HepG2 (cell line): Measurements from ENCODE around the gene MED10. TPM values are rescaled to one million over a fixed set of nuclear protein-coding genes. Genes with fewer than 3 reads are reported as not detected.

Experiments used
- ATAC-seq: fragments of 200-7000 bp; cut with Tn5 transposase; 3 replicates; pipeline ENCODE4 v1.9.1; 2020; ENCODE audit warnings: mild to moderate bottlenecking, moderate library complexity
- BruUV-seq: library from RNA; stranded (reverse); fragments of 400-500 nt; replicated peaks from 2 replicates; lab custom pipeline; 2021; lab: Mats Ljungman, UMichigan
- CTCF ChIA-PET: fragments of 300-600 bp; formaldehyde crosslinking; extraction: SDS; loops from one replicate; lab custom pipeline; 2021; ENCODE audit warnings: low total read pairs, inconsistent platforms, low intra/inter-chr PET ratio; lab: Yijun Ruan, JAX
- POLR2A ChIA-PET: fragments of 350-600 bp; sonication (Branson Sonifier 250); formaldehyde crosslinking; loops from one replicate; lab custom pipeline; 2020; ENCODE audit warnings: antibody characterized with exemption, inconsistent platforms; lab: Yijun Ruan, JAX
- DNase-seq: peaks from one replicate; pipeline ENCODE4 v3.0.0-alpha.2; 2015; ENCODE audit warnings: low spot score
- FAIRE-seq: peaks from 3 replicates; lab custom pipeline; 2011; peaks lifted over from hg19 to GRCh38; lab: Jason Lieb, UNC
- H2AFZ ChIP-seq: one replicate; pipeline ENCODE4 v1.6.1; 2011; ENCODE audit warnings: low read length, inconsistent platforms
- H3K27ac ChIP-seq: fragments of 300-600 bp; 3 replicates; pipeline ENCODE4 v1.8.0; 2011; ENCODE audit warnings: mixed run types, mild to moderate bottlenecking, mixed read lengths, low read length, inconsistent platforms; ENCODE audit not compliant: insufficient read depth; ENCODE audit errors: extremely low read length
- H3K27me3 ChIP-seq, 2 experiments: fragments of 200-600 bp in 1 of 2; 2 replicates in 1 of 2; 3 replicates in 1 of 2; pipeline versions ENCODE4 v1.6.0 to v1.8.0; 2011; ENCODE audit warnings: low read length in 2 of 2, mild to moderate bottlenecking in 2 of 2, moderate library complexity in 2 of 2, inconsistent platforms in 1 of 2; ENCODE audit not compliant: insufficient read depth in 2 of 2, control insufficient read depth in 1 of 2
- H3K36me3 ChIP-seq, 2 experiments: fragments of 200-600 bp in 1 of 2; replicated peaks in 1 of 2; 2 replicates in 1 of 2; 3 replicates in 1 of 2; pipeline versions ENCODE4 v1.5.1 to v1.8.0; 2011; ENCODE audit warnings: low read length in 2 of 2, inconsistent platforms in 1 of 2; ENCODE audit not compliant: insufficient read depth in 2 of 2, control insufficient read depth in 1 of 2
- H3K4me1 ChIP-seq: 2 replicates; pipeline ENCODE4 v1.5.1; 2012; ENCODE audit warnings: low read length, inconsistent platforms; ENCODE audit not compliant: insufficient read depth
- H3K4me2 ChIP-seq: 2 replicates; pipeline ENCODE4 v1.6.0; 2011; ENCODE audit warnings: low read depth, low read length, inconsistent platforms
- H3K4me3 ChIP-seq, 3 experiments: fragments of 200-600 bp in 1 of 3; sonication (generic), shearing (Covaris generic) in 1 of 3; replicated peaks in 1 of 3; 2 replicates each; pipeline ENCODE4 v1.5.1; 2011 to 2016; ENCODE audit warnings: low read length in 3 of 3, inconsistent platforms in 2 of 3, low read depth in 2 of 3, mild to moderate bottlenecking in 2 of 3, control low read depth in 1 of 3, mixed read lengths in 1 of 3; ENCODE audit not compliant: insufficient read depth in 1 of 3
- H3K79me2 ChIP-seq: one replicate; pipeline ENCODE4 v1.6.1; 2011; ENCODE audit warnings: low read length, inconsistent platforms; ENCODE audit not compliant: insufficient read depth
- H3K9ac ChIP-seq: 2 replicates; pipeline ENCODE4 v1.6.0; 2011; ENCODE audit warnings: mild to moderate bottlenecking, low read depth, low read length, inconsistent platforms; ENCODE audit not compliant: insufficient read depth
- H3K9me3 ChIP-seq: 2 replicates; pipeline ENCODE4 v1.5.1; 2012; ENCODE audit warnings: mild to moderate bottlenecking, low read length
- H4K20me1 ChIP-seq: 2 replicates; pipeline ENCODE4 v1.6.0; 2011; ENCODE audit warnings: inconsistent platforms, mild to moderate bottlenecking, low read length, moderate library complexity; ENCODE audit not compliant: insufficient read depth
- MAFF ChIP-seq: IDR thresholded peaks from 2 replicates; pipeline ENCODE4 v1.6.1; 2011; ENCODE audit warnings: low read depth, low read length, improper control_type of control experiment
- MYNN ChIP-seq: sonication (generic); formaldehyde crosslinking; IDR thresholded peaks from 2 replicates; pipeline ENCODE4 v1.4.0; 2020; ENCODE audit warnings: mild to moderate bottlenecking, low read depth, missing genetic modification reagents
- SAFB2 ChIP-seq: sonication (generic); formaldehyde crosslinking; IDR thresholded peaks from 2 replicates; pipeline ENCODE4 v1.5.1; 2020; ENCODE audit warnings: missing genetic modification reagents, low read depth, mild to moderate bottlenecking, borderline replicate concordance
- ZNF549 ChIP-seq: sonication (generic); formaldehyde crosslinking; IDR thresholded peaks from 2 replicates; pipeline ENCODE4 v1.5.0; 2020; ENCODE audit warnings: missing genetic modification reagents
- ZNF567 ChIP-seq: sonication (generic); formaldehyde crosslinking; IDR thresholded peaks from 2 replicates; pipeline ENCODE4 v1.8.1; 2023; ENCODE audit warnings: mild to moderate bottlenecking, missing genetic modification reagents, borderline replicate concordance
- WGBS: methylation state at CpG from one replicate; pipeline ENCODE4 v1.1.6; 2017; ENCODE audit warnings: low lambda C conversion rate; 5-methylcytosine and 5-hydroxymethylcytosine counted together
- in situ Hi-C: cut with HindIII; loops from 2 replicates; pipeline ENCODE4 v1.10.0; 2017; ENCODE audit warnings: low pct_unique_long_range_greater_than_20kb; ENCODE audit not compliant: extremely low pct_ligation_motif_present
- intact Hi-C: fragments of 100-400 bp; cut with micrococcal nuclease; formaldehyde crosslinking; loops from one replicate; pipeline ENCODE4 v1.10.0; 2022; ENCODE audit not compliant: unreplicated experiment
- polyA plus RNA-seq, 8 experiments: library from polyadenylated mRNA; depleted of rRNA in 3 of 8; stranded (reverse) in 7 of 8; unstranded in 1 of 8; fragments of >200 nt; fragmentation: Illumina TruSeq in 4 of 8; extraction: Trizol in 4 of 8; gene quantifications; 2 replicates each; pipeline versions ENCODE4 v1.2.1 to v1.2.3, GENCODE V29; 2011 to 2016; ENCODE audit warnings: low read depth in 4 of 8, missing spikeins in 1 of 8, mixed read lengths in 1 of 8; ENCODE audit not compliant: insufficient read depth in 1 of 8
- total RNA-seq, 5 experiments: library from RNA; depleted of rRNA; stranded (reverse); fragments of >200 nt; fragmentation: Illumina TruSeq; extraction: Trizol; gene quantifications; 2 replicates each; pipeline ENCODE4 v1.2.3, GENCODE V29; 2016; ENCODE audit warnings: low read depth in 1 of 5
- TF ChIP-seq, protein P1 (sequence below): sonication (generic); formaldehyde crosslinking; IDR thresholded peaks from 2 replicates; pipeline ENCODE4 v1.4.0; 2020; ENCODE audit warnings: missing genetic modification reagents, borderline replicate concordance

MED10 gene
- total and polyA plus RNA-seq, 2 of the 13 experiments (the other 11 are each of a cell fraction or from before 2014, with no cell fraction given) = 11.2 to 23.7 TPM

DNA sequence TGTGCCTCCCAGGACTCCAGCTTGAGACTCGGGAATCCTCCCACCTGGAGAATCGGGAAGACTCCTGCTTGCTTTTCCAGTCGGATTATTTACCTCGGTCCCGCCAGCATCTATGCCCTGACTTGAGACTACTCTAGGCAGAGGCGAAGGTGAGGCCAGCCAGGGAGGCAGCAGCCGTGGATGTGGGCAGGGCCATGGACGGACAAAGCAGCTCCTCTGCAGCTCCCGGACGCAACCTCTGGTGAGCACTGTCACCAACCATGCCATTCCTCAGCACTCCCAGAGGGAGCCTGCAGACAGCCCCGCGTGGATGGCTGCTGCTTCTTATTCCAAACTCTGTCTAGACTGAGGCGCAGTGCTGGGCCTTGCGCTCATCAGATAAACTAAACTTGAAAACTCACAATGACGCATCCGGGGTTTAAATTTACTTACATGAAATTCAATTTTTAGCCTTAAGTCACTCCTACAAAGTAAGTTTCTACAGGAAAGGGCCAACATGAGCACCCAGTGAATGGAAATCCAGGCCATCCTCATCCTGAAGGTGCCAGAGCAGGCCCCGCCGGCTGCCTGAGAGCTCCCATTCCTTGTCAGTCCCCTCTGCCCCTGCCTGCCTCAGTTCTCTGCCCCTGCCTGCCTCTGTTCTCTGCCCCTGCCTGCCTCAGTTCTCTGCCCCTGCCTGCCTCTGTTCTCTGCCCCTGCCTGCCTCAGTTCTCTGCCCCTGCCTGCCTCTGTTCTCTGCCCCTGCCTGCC, 17.8 kb downstream of the MED10 start:
- POLR2A ChIA-PET = no interaction called here
- Histone ChIP-seq H3K9ac (no peak overlapping the region), H3K36me3 (no peaks in the 10 kb centered on the region), H3K79me2 (no peaks in the 10 kb centered on the region), H3K27ac (no peak overlapping the region), H3K4me2 (no peak overlapping the region), H3K4me1 (no peaks in the 10 kb centered on the region), H3K4me3 (no peak overlapping the region), H3K27me3 (0 out of 5 replicates have a peak, but pooled peaks cover 0 to 2% of the 10 kb centered on the region in 2 experiments), H2AFZ (no peak overlapping the region), H3K9me3 (no peaks in the 10 kb centered on the region), H4K20me1 (no peaks in the 10 kb centered on the region)
- TF ChIP-seq, protein P1, sequence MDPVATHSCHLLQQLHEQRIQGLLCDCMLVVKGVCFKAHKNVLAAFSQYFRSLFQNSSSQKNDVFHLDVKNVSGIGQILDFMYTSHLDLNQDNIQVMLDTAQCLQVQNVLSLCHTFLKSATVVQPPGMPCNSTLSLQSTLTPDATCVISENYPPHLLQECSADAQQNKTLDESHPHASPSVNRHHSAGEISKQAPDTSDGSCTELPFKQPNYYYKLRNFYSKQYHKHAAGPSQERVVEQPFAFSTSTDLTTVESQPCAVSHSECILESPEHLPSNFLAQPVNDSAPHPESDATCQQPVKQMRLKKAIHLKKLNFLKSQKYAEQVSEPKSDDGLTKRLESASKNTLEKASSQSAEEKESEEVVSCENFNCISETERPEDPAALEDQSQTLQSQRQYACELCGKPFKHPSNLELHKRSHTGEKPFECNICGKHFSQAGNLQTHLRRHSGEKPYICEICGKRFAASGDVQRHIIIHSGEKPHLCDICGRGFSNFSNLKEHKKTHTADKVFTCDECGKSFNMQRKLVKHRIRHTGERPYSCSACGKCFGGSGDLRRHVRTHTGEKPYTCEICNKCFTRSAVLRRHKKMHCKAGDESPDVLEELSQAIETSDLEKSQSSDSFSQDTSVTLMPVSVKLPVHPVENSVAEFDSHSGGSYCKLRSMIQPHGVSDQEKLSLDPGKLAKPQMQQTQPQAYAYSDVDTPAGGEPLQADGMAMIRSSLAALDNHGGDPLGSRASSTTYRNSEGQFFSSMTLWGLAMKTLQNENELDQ (CRISPR knock-in tag) = no peak
- TF ChIP-seq SAFB2 (no peak), MAFF (no peak), ZNF549 (no peak), ZNF567 (CRISPR knock-in tag) (no peak), MYNN (CRISPR knock-in tag) (no peak)
- BruUV-seq = no TSS peak
- peak; percentile 59 for ATAC-seq
- no peak for DNase-seq
- intact Hi-C loops (no loop called here), in situ Hi-C loops (no loop called here)
- CTCF ChIA-PET = no interaction called here
- WGBS = 85% methylated on average over 11 of the region's 18 CpGs
- FAIRE-seq = no peak
